ENCODE results near the gene CCDC51.
A peak's percentile ranks its signal among the peaks of the same experiment; 100 is the strongest.

The CCDC51 gene

GRCh38 chr3:48411606-48412374 is 28.1 kb downstream of the CCDC51 start:
- no peak for TF ChIP-seq CTCF (IDR thresholded peaks at IDR 0.05; ENCODE audit: control insufficient read depth, insufficient read depth, low read depth, low read length, missing control alignments)
- H3K4me3 ChIP-seq (ENCODE audit: control insufficient read depth, low read depth, low read length) = no peak overlapping the region
- no peak for DNase-seq (ENCODE audit: low read depth)

GRCh38 chr3:48411041-48411588 is 28.8 kb downstream of the CCDC51 start:
- DNase-seq (ENCODE audit: low read depth) = no peak
- H3K4me3 ChIP-seq (ENCODE audit: control insufficient read depth, low read depth, low read length) = no peak overlapping the region
- TF ChIP-seq CTCF (IDR thresholded peaks at IDR 0.05; ENCODE audit: control insufficient read depth, insufficient read depth, low read depth, low read length, missing control alignments) = no peak

- no peak overlapping the region for H3K4me3 ChIP-seq (ENCODE audit: control insufficient read depth, low read depth, low read length)
- DNase-seq (ENCODE audit: low read depth) = no peak
- TF ChIP-seq CTCF (IDR thresholded peaks at IDR 0.05; ENCODE audit: control insufficient read depth, insufficient read depth, low read depth, low read length, missing control alignments) = no peak
These were observed 29.5 kb downstream of the CCDC51 start for GRCh38 chr3:48410205-48411040.

- H3K4me3 ChIP-seq (ENCODE audit: control insufficient read depth, low read depth, low read length) = no peak overlapping the region
- DNase-seq (ENCODE audit: low read depth) = no peak
- no peak for TF ChIP-seq CTCF (IDR thresholded peaks at IDR 0.05; ENCODE audit: control insufficient read depth, insufficient read depth, low read depth, low read length, missing control alignments)
These were observed 30.4 kb downstream of the CCDC51 start for GRCh38 chr3:48409291-48410201.

- TF ChIP-seq CTCF (IDR thresholded peaks at IDR 0.05; ENCODE audit: control insufficient read depth, insufficient read depth, low read depth, low read length, missing control alignments) = peak; percentile 2
- DNase-seq (ENCODE audit: low read depth) = no peak
- H3K4me3 ChIP-seq (ENCODE audit: control insufficient read depth, low read depth, low read length) = no peak overlapping the region
These were observed 31.1 kb downstream of the CCDC51 start for GRCh38 chr3:48408823-48409281.
